NT2/D1 (cell line): ENCODE results near the gene AKAP6.

Source experiments
- DNase-seq: peaks from one replicate; pipeline ENCODE4 v3.0.0-alpha.2; 2011; ENCODE audit warnings: low read depth, low spot score
- H3K27me3 ChIP-seq: 2 replicates; pipeline ENCODE4 v1.6.0; 2011; ENCODE audit warnings: mild to moderate bottlenecking; ENCODE audit not compliant: insufficient read length, insufficient read depth
- H3K36me3 ChIP-seq: 2 replicates; pipeline ENCODE4 v1.6.1; 2011; ENCODE audit warnings: mild to moderate bottlenecking, low read length, mixed read lengths; ENCODE audit not compliant: insufficient read depth, insufficient read length
- H3K4me1 ChIP-seq: 2 replicates; pipeline ENCODE4 v1.5.1; 2011; ENCODE audit not compliant: insufficient read depth, insufficient read length
- H3K4me3 ChIP-seq: 2 replicates; pipeline ENCODE4 v1.5.1; 2011; ENCODE audit warnings: low read depth; ENCODE audit not compliant: insufficient read length
- H3K9ac ChIP-seq: 2 replicates; pipeline ENCODE4 v1.6.0; 2011; ENCODE audit warnings: low read depth; ENCODE audit not compliant: insufficient read length
- H3K9me3 ChIP-seq: 2 replicates; pipeline ENCODE4 v1.5.1; 2011; ENCODE audit warnings: mild to moderate bottlenecking, low read length; ENCODE audit not compliant: insufficient read depth
- SUZ12 ChIP-seq: IDR thresholded peaks from 2 replicates; pipeline ENCODE4 v1.6.1; 2011; ENCODE audit not compliant: insufficient read length, insufficient read depth; ENCODE audit errors: extremely low read depth
- YY1 ChIP-seq: IDR thresholded peaks from 2 replicates; pipeline ENCODE4 v1.6.1; 2011; ENCODE audit not compliant: insufficient read length, insufficient read depth
- ZNF274 ChIP-seq: IDR thresholded peaks from 2 replicates; pipeline ENCODE4 v1.6.1; 2011; ENCODE audit warnings: mild to moderate bottlenecking, low read depth, low read length

Gene AKAP6

DNA sequence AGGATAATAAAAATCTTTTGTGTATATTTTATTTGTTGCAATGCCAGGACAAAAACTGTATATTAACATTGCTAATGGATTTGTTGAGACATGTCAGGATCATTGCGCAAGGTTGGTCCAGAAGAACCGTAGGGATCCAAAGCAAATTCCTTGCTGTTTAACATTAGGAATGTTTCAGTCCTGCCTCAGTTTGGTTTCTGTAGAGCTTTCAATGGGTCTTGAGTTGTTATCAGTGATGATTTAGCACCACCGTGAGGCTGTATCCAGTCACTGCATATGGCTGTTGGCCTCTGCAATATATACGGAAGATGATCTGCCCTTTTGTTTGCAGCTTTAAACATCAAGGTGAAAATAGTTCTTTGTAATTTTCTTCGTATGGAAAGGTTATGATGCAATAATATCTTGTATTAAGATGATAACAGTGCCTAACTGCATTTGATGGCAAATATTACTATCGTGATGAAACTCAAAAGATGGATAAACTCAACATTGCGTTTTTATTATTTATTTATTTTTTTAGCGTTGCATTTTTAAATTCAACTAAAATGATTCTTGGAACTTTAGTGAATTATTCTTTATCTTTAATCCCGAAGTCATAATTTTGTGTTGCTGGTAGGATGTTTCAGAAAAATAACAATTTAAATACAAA is 231.2 kb downstream of the AKAP6 start:
- no peak for TF ChIP-seq SUZ12
- TF ChIP-seq YY1: no peak
- TF ChIP-seq ZNF274: no peak

DNA sequence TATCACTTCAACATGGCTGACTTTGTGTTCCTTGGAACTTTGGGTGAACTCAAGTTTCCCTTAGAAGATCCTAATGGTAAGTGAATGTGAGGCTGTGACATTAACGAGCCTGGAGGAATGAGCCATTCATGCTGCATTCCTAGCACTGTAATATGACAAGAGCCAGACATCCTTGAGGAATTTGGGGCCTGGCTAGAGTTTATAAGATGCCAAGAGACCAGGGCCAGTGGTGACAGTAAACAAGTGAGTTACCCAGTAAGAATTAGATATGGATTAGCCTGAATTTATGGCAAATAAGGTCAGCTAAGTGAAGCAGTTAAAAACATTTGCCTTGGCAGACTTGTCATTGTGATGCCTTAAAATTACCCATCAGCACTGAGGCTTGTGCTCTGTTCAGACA is 232.4 kb downstream of the AKAP6 start:
- Histone ChIP-seq H3K4me1 (no peaks in the 10 kb centered on the region), H3K36me3 (no peaks in the 10 kb centered on the region), H3K27me3 (no peaks in the 10 kb centered on the region), H3K9ac (no peak overlapping the region), H3K4me3 (no peak overlapping the region), H3K9me3 (no peaks in the 10 kb centered on the region)
- DNase-seq: no peak
- TF ChIP-seq ZNF274 (no peak), SUZ12 (no peak)

More for the DNA sequence above, 231.2 kb downstream of the AKAP6 start:
- Histone ChIP-seq H3K9ac (no peak overlapping the region), H3K27me3 (no peaks in the 10 kb centered on the region), H3K4me3 (no peak overlapping the region), H3K36me3 (no peaks in the 10 kb centered on the region), H3K9me3 (no peaks in the 10 kb centered on the region), H3K4me1 (no peaks in the 10 kb centered on the region)
- DNase-seq: peak; percentile 50

DNA sequence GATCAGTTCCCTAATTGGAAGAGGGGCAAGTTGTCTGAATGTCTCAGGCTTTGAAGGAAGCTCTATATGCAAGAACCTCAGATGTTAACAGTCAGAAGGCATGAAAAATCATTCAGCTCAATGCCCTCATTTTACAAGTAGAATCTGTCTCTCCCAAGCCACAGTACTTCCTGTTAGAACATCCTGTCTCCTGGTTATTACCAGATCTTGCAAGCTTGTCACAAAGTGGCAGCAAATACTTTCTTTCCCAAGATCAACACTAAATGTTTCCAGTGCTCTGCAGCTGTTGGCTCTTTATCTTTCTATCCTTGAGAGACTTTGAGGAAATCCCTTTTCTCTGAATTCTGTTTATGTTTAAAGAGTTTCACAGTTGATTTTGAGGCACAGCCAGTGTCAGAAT is 235.5 kb downstream of the AKAP6 start:
- no peak overlapping the region for H3K9ac ChIP-seq
- no peaks in the 10 kb centered on the region for H3K27me3 ChIP-seq
- H3K36me3 ChIP-seq: no peaks in the 10 kb centered on the region
- no peak for TF ChIP-seq SUZ12
- no peak for TF ChIP-seq ZNF274
- TF ChIP-seq YY1: no peak
- no peak for DNase-seq
- H3K9me3 ChIP-seq: no peaks in the 10 kb centered on the region
- no peaks in the 10 kb centered on the region for H3K4me1 ChIP-seq
- H3K4me3 ChIP-seq: no peak overlapping the region

DNA sequence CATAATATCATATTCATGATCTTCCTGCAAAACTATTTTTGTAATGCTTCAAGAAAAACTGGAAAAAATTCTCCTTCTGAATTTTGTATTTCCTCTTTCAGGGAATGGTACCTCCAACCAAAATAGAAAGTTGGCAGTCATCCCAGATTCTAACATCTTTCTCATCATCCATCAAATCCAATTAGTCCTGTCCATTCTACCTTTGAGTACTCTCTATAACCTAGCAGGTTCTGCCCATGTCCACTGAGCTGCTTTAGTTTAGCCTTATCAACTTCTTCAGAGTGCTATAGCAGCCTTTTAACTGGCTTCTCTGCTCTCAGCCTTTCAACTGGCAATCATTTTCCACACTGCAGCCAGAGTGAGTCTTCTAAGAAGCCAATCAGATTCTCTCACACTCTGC is 236.2 kb downstream of the AKAP6 start:
- no peaks in the 10 kb centered on the region for H3K4me1 ChIP-seq
- no peaks in the 10 kb centered on the region for H3K27me3 ChIP-seq
- DNase-seq: no peak
- no peak overlapping the region for H3K4me3 ChIP-seq
- TF ChIP-seq ZNF274 (no peak), YY1 (no peak), SUZ12 (no peak)
- H3K36me3 ChIP-seq: no peaks in the 10 kb centered on the region
- H3K9ac ChIP-seq: no peak overlapping the region
- no peaks in the 10 kb centered on the region for H3K9me3 ChIP-seq

DNA sequence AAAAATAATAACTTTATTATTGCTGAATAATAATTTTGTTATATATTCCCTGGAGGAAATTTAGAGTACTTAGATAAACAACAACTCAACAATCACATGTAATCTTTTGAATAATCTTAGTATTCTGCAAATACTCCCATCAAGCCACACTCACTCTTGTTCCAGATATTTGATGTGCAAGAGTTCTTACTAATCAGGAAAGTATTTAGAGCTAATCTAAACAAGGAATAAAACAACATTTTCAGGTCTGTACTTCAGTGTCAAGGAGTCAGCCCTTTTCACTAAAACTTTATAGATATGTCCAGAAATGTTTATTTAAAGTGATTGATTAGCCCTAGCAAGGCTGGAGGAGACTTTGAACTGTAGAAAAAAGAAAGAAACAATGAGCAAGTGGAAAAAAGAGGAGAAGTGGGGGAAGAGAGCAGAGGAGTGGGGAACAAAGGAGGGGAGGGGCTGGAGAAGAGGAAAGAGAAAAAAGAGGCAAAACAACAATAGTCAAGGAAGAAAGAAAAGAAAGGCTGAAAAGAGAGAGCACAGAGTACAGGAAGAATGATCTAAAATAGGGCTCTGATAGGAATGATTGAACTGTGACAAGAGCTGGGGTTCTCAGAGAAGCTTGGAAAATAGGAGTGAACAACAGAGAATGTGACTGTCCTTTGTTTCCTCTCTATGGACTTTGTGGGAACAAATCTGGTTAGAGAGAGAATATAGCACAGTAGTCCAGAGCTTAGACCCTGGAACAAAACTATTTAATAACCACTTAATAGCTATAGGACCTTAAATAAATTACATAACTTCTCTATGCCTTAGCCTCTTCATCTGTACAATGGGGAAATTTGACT is 238.7 kb downstream of the AKAP6 start:
- no peaks in the 10 kb centered on the region for H3K4me1 ChIP-seq
- H3K9me3 ChIP-seq: no peaks in the 10 kb centered on the region
- H3K36me3 ChIP-seq: no peaks in the 10 kb centered on the region
- TF ChIP-seq ZNF274 (no peak), SUZ12 (no peak), YY1 (no peak)
- H3K9ac ChIP-seq: no peak overlapping the region
- no peaks in the 10 kb centered on the region for H3K27me3 ChIP-seq
- no peak for DNase-seq
- H3K4me3 ChIP-seq: no peak overlapping the region

DNA sequence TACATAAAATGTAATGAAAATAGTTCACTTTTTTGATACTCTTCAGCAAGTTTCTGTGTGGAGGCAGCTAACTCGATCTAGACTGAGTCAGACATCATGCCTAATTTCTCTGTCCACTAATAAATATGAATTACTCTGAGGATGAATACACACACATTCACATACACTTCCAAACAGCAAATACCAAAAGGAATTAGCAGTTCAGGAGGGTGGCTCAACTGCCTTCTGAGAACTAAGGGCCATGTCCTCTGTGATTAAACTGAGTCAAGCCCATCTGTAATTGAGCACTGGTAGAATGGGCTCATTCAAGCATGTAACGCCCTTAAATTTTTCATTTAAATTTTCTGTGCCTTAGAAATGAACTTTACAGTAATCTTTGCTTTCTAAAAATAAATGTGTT is 242.5 kb downstream of the AKAP6 start:
- no peaks in the 10 kb centered on the region for H3K27me3 ChIP-seq
- no peak for TF ChIP-seq YY1
- H3K4me3 ChIP-seq: no peak overlapping the region
- no peaks in the 10 kb centered on the region for H3K9me3 ChIP-seq
- no peak overlapping the region for H3K9ac ChIP-seq
- no peaks in the 10 kb centered on the region for H3K4me1 ChIP-seq
- DNase-seq: no peak
- H3K36me3 ChIP-seq: no peaks in the 10 kb centered on the region

DNA sequence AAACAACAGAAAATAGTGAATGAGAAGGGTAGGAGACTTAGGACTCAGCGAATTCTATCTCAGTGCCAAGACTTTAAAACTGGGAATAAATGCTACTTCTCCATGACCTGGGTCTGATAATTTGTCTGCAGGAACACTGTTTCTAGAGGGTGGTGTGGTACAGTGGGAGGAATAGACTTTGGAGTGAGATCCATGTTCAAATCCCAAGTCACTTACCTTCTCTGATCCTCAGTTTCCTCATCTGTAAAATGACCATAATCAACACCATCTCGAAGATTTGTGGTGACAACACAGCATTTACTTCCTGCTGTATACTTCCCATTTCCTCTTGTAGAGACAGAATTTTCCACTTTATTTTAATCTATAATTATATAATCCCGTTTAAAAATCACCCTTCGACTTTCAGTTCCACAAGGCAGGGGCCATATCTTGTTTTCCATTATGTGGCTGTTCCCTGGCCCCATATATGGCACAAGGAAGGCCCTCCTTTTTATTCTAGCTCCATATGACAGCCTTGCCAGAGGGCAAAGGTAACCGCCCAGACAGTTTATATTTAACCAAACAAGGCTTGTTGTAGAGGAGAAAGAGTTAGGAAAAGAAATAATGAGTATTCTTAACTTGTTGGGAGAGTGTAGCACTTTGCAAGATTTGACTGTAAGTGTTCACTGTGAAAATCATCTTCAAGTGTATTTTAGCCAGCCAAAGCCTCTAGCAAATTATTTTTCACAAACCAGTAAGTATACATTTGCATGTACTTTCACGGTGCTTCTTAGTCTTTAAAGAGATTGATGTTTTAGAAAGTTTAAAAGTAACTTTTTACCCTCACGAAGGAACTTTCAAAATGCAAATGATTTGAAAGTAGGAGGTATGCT is 243.1 kb downstream of the AKAP6 start:
- Histone ChIP-seq H3K36me3 (no peaks in the 10 kb centered on the region), H3K9ac (no peak overlapping the region), H3K9me3 (no peaks in the 10 kb centered on the region), H3K4me3 (no peak overlapping the region), H3K27me3 (no peaks in the 10 kb centered on the region), H3K4me1 (no peaks in the 10 kb centered on the region)
- no peak for DNase-seq
- TF ChIP-seq ZNF274: no peak
- TF ChIP-seq YY1: no peak
- no peak for TF ChIP-seq SUZ12
